Stimulated activated CD4-positive, alpha-beta T cell treated with anti-CD3 and anti-CD28 coated beads, Interleukin-12 subunit alpha, Interleukin-12 subunit beta, amount 100 ng/mL, for 48 hours (primary cell): ENCODE data around the gene SPATA25.
"Not testable (repeated sequence)": the region's sequence is repeated elsewhere in the genome, so short reads cannot be mapped to it uniquely, and the experiment has no call there.

Experiments used
- DNase-seq, 3 donors: peaks; one replicate each; pipeline ENCODE4 v3.0.0-alpha.2; 2020; ENCODE audit warnings: low read depth in 2 of 3, low spot score in 1 of 3

SPATA25 gene

GRCh38 chr20:45917790-45918141 lies 30.3 kb upstream of the SPATA25 start:
- no peak for DNase-seq

- no peak for DNase-seq
These were observed 25.7 kb upstream of the SPATA25 start for GRCh38 chr20:45913116-45913515.

GRCh38 chr20:45912344-45912682 lies 24.9 kb upstream of the SPATA25 start:
- no peak for DNase-seq

- DNase-seq = no peak
These were observed 24.3 kb upstream of the SPATA25 start, which contains the start of gene PLTP for GRCh38 chr20:45911486-45912343. Gene PLTP, minus strand, starts transcription at chr20:45912155. Its CDS starts 703 bp downstream, at chr20:45911452.

- DNase-seq = peak; percentile 90 to 100 (median 98)
These were observed 23.5 kb upstream of the SPATA25 start for GRCh38 chr20:45910670-45911485.

GRCh38 chr20:45909817-45910669 lies 22.6 kb upstream of the SPATA25 start:
- no peak for DNase-seq

GRCh38 chr20:45909336-45909808 lies 21.9 kb upstream of the SPATA25 start:
- DNase-seq = no peak

- DNase-seq = no peak
These were observed 20.7 kb upstream of the SPATA25 start for GRCh38 chr20:45908084-45908483.

- no peak for DNase-seq
These were observed 20.0 kb upstream of the SPATA25 start for GRCh38 chr20:45907219-45907948.

- DNase-seq = no peak
These were observed 18.2 kb upstream of the SPATA25 start for GRCh38 chr20:45905505-45906079.

- no peak for DNase-seq
These were observed 17.4 kb upstream of the SPATA25 start for GRCh38 chr20:45904583-45905504.

GRCh38 chr20:45902199-45902701 lies 14.8 kb upstream of the SPATA25 start:
- no peak for DNase-seq

GRCh38 chr20:45901332-45901731 lies 13.9 kb upstream of the SPATA25 start:
- not testable (repeated sequence) for DNase-seq

- no peak for DNase-seq
These were observed 11.8 kb upstream of the SPATA25 start for GRCh38 chr20:45899046-45899835.

- no peak for DNase-seq
These were observed 10.9 kb upstream of the SPATA25 start for GRCh38 chr20:45898285-45898684.

- no peak for DNase-seq
These were observed 10.3 kb upstream of the SPATA25 start for GRCh38 chr20:45897692-45898091.

- no peak for DNase-seq
These were observed 9.9 kb upstream of the SPATA25 start for GRCh38 chr20:45897289-45897688.

- DNase-seq = no peak
These were observed 9.3 kb upstream of the SPATA25 start for GRCh38 chr20:45896641-45897161.
